Measurements from ENCODE around the gene CDK4.
"Not testable (repeated sequence)": the region's sequence is repeated elsewhere in the genome, so short reads cannot be mapped to it uniquely, and the experiment has no call there.

CDK4 gene

GRCh38 chr12:57715786-57716185, 36.3 kb downstream of the CDK4 start:
- no peak overlapping the region for H3K4me3 ChIP-seq (ENCODE audit: low read depth, low read length)
- TF ChIP-seq CTCF (IDR thresholded peaks at IDR 0.05) = no peak
- peaks cover 6% of the 10 kb centered on the region for H3K79me2 ChIP-seq
- H3K9me3 ChIP-seq (ENCODE audit: control insufficient read depth, low read length) = no peaks in the 10 kb centered on the region
- no peaks in the 10 kb centered on the region for H3K36me3 ChIP-seq (ENCODE audit: control insufficient read depth, insufficient read depth, low read length)
- no peak overlapping the region for H3K27ac ChIP-seq
- H3K4me2 ChIP-seq (ENCODE audit: low read length) = no peak overlapping the region
- H2AFZ ChIP-seq = no peak overlapping the region
- no peak overlapping the region for H3K9ac ChIP-seq
- no peaks in the 10 kb centered on the region for H3K27me3 ChIP-seq (ENCODE audit: control insufficient read depth, insufficient read depth, low read length)
- H3K4me1 ChIP-seq = no peaks in the 10 kb centered on the region

GRCh38 chr12:57715036-57715748, 36.9 kb downstream of the CDK4 start:
- H3K9me3 ChIP-seq (ENCODE audit: control insufficient read depth, low read length); H3K79me2 ChIP-seq; H3K4me2 ChIP-seq (ENCODE audit: low read length); H3K27me3 ChIP-seq (ENCODE audit: control insufficient read depth, insufficient read depth, low read length); H3K4me1 ChIP-seq; H3K27ac ChIP-seq; H2AFZ ChIP-seq; H3K4me3 ChIP-seq (ENCODE audit: low read depth, low read length); H3K9ac ChIP-seq; H3K36me3 ChIP-seq (ENCODE audit: control insufficient read depth, insufficient read depth, low read length): not testable (repeated sequence)

GRCh38 chr12:57713209-57713608, 38.9 kb downstream of the CDK4 start:
- no peak overlapping the region for H3K27ac ChIP-seq
- H3K4me2 ChIP-seq (ENCODE audit: low read length) = no peak overlapping the region
- no peaks in the 10 kb centered on the region for H3K9me3 ChIP-seq (ENCODE audit: control insufficient read depth, low read length)
- no peaks in the 10 kb centered on the region for H3K27me3 ChIP-seq (ENCODE audit: control insufficient read depth, insufficient read depth, low read length)
- no peaks in the 10 kb centered on the region for H3K36me3 ChIP-seq (ENCODE audit: control insufficient read depth, insufficient read depth, low read length)
- H3K4me1 ChIP-seq = no peaks in the 10 kb centered on the region
- no peak overlapping the region for H2AFZ ChIP-seq
- H3K4me3 ChIP-seq (ENCODE audit: low read depth, low read length) = no peak overlapping the region
- H3K9ac ChIP-seq = no peak overlapping the region
- H3K79me2 ChIP-seq = peaks cover 6% of the 10 kb centered on the region
- no peak for TF ChIP-seq CTCF (IDR thresholded peaks at IDR 0.05)

GRCh38 chr12:57712701-57713100, 39.4 kb downstream of the CDK4 start:
- Histone ChIP-seq H3K79me2 (peaks cover 6% of the 10 kb centered on the region), H3K9ac (no peak overlapping the region), H3K4me1 (no peaks in the 10 kb centered on the region), H3K36me3 (ENCODE audit: control insufficient read depth, insufficient read depth, low read length) (no peaks in the 10 kb centered on the region), H3K4me2 (ENCODE audit: low read length) (no peak overlapping the region), H3K4me3 (ENCODE audit: low read depth, low read length) (no peak overlapping the region), H3K27me3 (ENCODE audit: control insufficient read depth, insufficient read depth, low read length) (no peaks in the 10 kb centered on the region), H3K27ac (no peak overlapping the region), H3K9me3 (ENCODE audit: control insufficient read depth, low read length) (no peaks in the 10 kb centered on the region), H2AFZ (no peak overlapping the region)
- no peak for TF ChIP-seq CTCF (IDR thresholded peaks at IDR 0.05)

- Histone ChIP-seq H3K4me1 (no peaks in the 10 kb centered on the region), H3K4me3 (ENCODE audit: low read depth, low read length) (no peak overlapping the region), H3K36me3 (ENCODE audit: control insufficient read depth, insufficient read depth, low read length) (no peaks in the 10 kb centered on the region), H3K9me3 (ENCODE audit: control insufficient read depth, low read length) (no peaks in the 10 kb centered on the region), H3K9ac (no peak overlapping the region), H3K4me2 (ENCODE audit: low read length) (no peak overlapping the region), H3K27ac (no peak overlapping the region), H3K27me3 (ENCODE audit: control insufficient read depth, insufficient read depth, low read length) (no peaks in the 10 kb centered on the region), H3K79me2 (peaks cover 6% of the 10 kb centered on the region), H2AFZ (no peak overlapping the region)
- no peak for TF ChIP-seq CTCF (IDR thresholded peaks at IDR 0.05)
These were observed 43.8 kb downstream of the CDK4 start for GRCh38 chr12:57708296-57708695.
